SK-N-MC (cell line): Measurements from ENCODE around the gene FNDC10.

Source experiments
- EZH2 ChIP-seq: fragments of 200-600 bp; sonication (generic); IDR thresholded peaks from one replicate; pipeline ENCODE4 v1.6.1; 2017; ENCODE audit warnings: antibody characterized with exemption
- FOXP2 ChIP-seq: optimal IDR thresholded peaks from 2 replicates; pipeline ENCODE3; 2011; ENCODE audit warnings: mild to moderate bottlenecking, moderate library complexity; ENCODE audit not compliant: insufficient read depth; ENCODE audit errors: extremely low read length, control extremely low read depth
- POLR2AphosphoS5 ChIP-seq: IDR thresholded peaks from 2 replicates; pipeline ENCODE4 v1.6.1; 2012; ENCODE audit warnings: mild to moderate bottlenecking, low read depth, low read length, borderline replicate concordance

- TF ChIP-seq EZH2 = no peak
- TF ChIP-seq POLR2AphosphoS5 = no peak
- no peak for TF ChIP-seq FOXP2
Observed at GRCh38 chr1:1596493-1597274, 3.3 kb downstream of the FNDC10 start.
